Measurements from ENCODE around the gene NDNF.
A peak's percentile ranks its signal among the peaks of the same experiment; 100 is the strongest.

NDNF gene

GRCh38 chr4:121072224-121073003 lies at the start of gene NDNF:
Gene NDNF, minus strand, starts transcription at chr4:121072535. Its CDS starts 26,698 bp downstream, at chr4:121045837.
- DNase-seq (ENCODE audit: low spot score): peak; percentile 42
- no peak for TF ChIP-seq CTCF (IDR thresholded peaks at IDR 0.05; ENCODE audit: extremely low read depth, missing control alignments)

GRCh38 chr4:121119715-121120114 lies 47.4 kb upstream of the NDNF start:
- no peak for TF ChIP-seq CTCF (IDR thresholded peaks at IDR 0.05; ENCODE audit: extremely low read depth, missing control alignments)
- no peak for DNase-seq (ENCODE audit: low spot score)

- DNase-seq (ENCODE audit: low spot score): no peak
- TF ChIP-seq CTCF (IDR thresholded peaks at IDR 0.05; ENCODE audit: extremely low read depth, missing control alignments): no peak
Observed at GRCh38 chr4:121118344-121118743, 46.0 kb upstream of the NDNF start.

- no peak for DNase-seq (ENCODE audit: low spot score)
- TF ChIP-seq CTCF (IDR thresholded peaks at IDR 0.05; ENCODE audit: extremely low read depth, missing control alignments): no peak
Observed at GRCh38 chr4:121114756-121115155, 42.4 kb upstream of the NDNF start.

- no peak for DNase-seq (ENCODE audit: low spot score)
- no peak for TF ChIP-seq CTCF (IDR thresholded peaks at IDR 0.05; ENCODE audit: extremely low read depth, missing control alignments)
Observed at GRCh38 chr4:121112530-121112929, 40.2 kb upstream of the NDNF start.

GRCh38 chr4:121108557-121108956 lies 36.2 kb upstream of the NDNF start:
- DNase-seq (ENCODE audit: low spot score): no peak
- no peak for TF ChIP-seq CTCF (IDR thresholded peaks at IDR 0.05; ENCODE audit: extremely low read depth, missing control alignments)

- DNase-seq (ENCODE audit: low spot score): no peak
- TF ChIP-seq CTCF (IDR thresholded peaks at IDR 0.05; ENCODE audit: extremely low read depth, missing control alignments): no peak
Observed at GRCh38 chr4:121107507-121107906, 35.2 kb upstream of the NDNF start.

All from GM20000 (cell line).